CD4-positive, alpha-beta T cell (primary cell): ENCODE data around the gene GLYR1. TPM values are rescaled to one million over a fixed set of nuclear protein-coding genes. Genes with fewer than 3 reads are reported as not detected.

Experiments used
- ATAC-seq: fragments of 200-7000 bp; cut with Tn5 transposase; one replicate; pipeline ENCODE4 v1.10.0; 2022; ENCODE audit warnings: mild to moderate bottlenecking; ENCODE audit not compliant: poor library complexity
- CTCF ChIA-PET: fragments of 350-600 bp; sonication (Branson Sonifier 250); formaldehyde crosslinking; loops from one replicate; lab custom pipeline; 2021; ENCODE audit warnings: antibody characterized with exemption, inconsistent platforms; lab: Charles Lee
- POLR2A ChIA-PET: fragments of 350-600 bp; sonication (Branson Sonifier 250); formaldehyde crosslinking; loops from one replicate; lab custom pipeline; 2021; ENCODE audit warnings: antibody characterized with exemption, inconsistent platforms; lab: Charles Lee
- DNase-seq, 14 experiments: peaks; one replicate each; pipeline ENCODE4 v3.0.0-alpha.2; 2013 to 2020; ENCODE audit warnings: mixed read lengths in 2 of 14
- H3K27ac ChIP-seq, 2 donors: one replicate each; pipeline versions ENCODE4 v1.5.1 to v1.7.0; 2013; ENCODE audit warnings: low read length in 2 of 2, low read depth in 1 of 2, mild to moderate bottlenecking in 1 of 2
- H3K27me3 ChIP-seq, 2 experiments: 1 replicate in 1 of 2; 2 replicates in 1 of 2; pipeline versions ENCODE4 v1.6.1 to v1.7.0; 2013; ENCODE audit warnings: low read length in 2 of 2, control low read depth in 1 of 2, mild to moderate bottlenecking in 1 of 2, moderate library complexity in 1 of 2; ENCODE audit not compliant: insufficient read depth in 2 of 2, control insufficient read depth in 1 of 2
- H3K36me3 ChIP-seq: one replicate; pipeline ENCODE4 v1.6.1; 2013; ENCODE audit warnings: low read length, control low read depth; ENCODE audit not compliant: insufficient read depth
- H3K4me1 ChIP-seq: one replicate; pipeline ENCODE4 v1.6.1; 2013; ENCODE audit warnings: low read length, control low read depth; ENCODE audit not compliant: insufficient read depth
- H3K4me3 ChIP-seq: one replicate; pipeline ENCODE4 v1.5.1; 2013; ENCODE audit warnings: mild to moderate bottlenecking, low read length, moderate library complexity
- H3K9me3 ChIP-seq, 2 experiments: 1 replicate in 1 of 2; 2 replicates in 1 of 2; pipeline versions ENCODE4 v1.6.1 to v1.7.0; 2013; ENCODE audit warnings: low read length in 2 of 2, mild to moderate bottlenecking in 2 of 2, control low read depth in 1 of 2, moderate library complexity in 1 of 2; ENCODE audit not compliant: control insufficient read depth in 1 of 2, insufficient read depth in 1 of 2
- H3K27ac Mint-ChIP-seq: one replicate; pipeline ENCODE4 v1.8.0; 2020; ENCODE audit warnings: mixed read lengths
- H3K27me3 Mint-ChIP-seq: one replicate; pipeline ENCODE4 v1.8.0; 2021; ENCODE audit warnings: mixed read lengths
- H3K36me3 Mint-ChIP-seq: one replicate; pipeline ENCODE4 v1.8.0; 2021; ENCODE audit warnings: low read depth, mixed read lengths
- H3K4me1 Mint-ChIP-seq: one replicate; pipeline ENCODE4 v1.8.0; 2021; ENCODE audit warnings: low read depth, mixed read lengths
- H3K4me3 Mint-ChIP-seq: one replicate; pipeline ENCODE4 v1.8.0; 2020; ENCODE audit warnings: mild to moderate bottlenecking, mixed read lengths
- H3K9me3 Mint-ChIP-seq: one replicate; pipeline ENCODE4 v1.8.0; 2020; ENCODE audit warnings: mixed read lengths
- intact Hi-C, 2 experiments: fragments of 100-400 bp; cut with DNase I in 1 of 2; cut with micrococcal nuclease in 1 of 2; formaldehyde crosslinking; loops; one replicate each; pipeline versions ENCODE4 v1.15.1 to v1.9.0; 2023 to 2025; cut with DNase I, micrococcal nuclease
- total RNA-seq, 174 experiments: library from RNA in 2 of 174; stranded (reverse) in 2 of 174; gene quantifications; one replicate each; pipeline ENCODE4 v1.2.3 and lab custom pipeline; 2021 to 2026
- TF ChIP-seq, protein P1 (sequence below): fragments of 200-600 bp; IDR thresholded peaks from one replicate; pipeline ENCODE4 v1.8.0; 2022; ENCODE audit warnings: antibody characterized with exemption, mild to moderate bottlenecking

GLYR1 gene
- total RNA-seq, 2 experiments from 2014 or later: 71.7 to 77.2 TPM

DNA sequence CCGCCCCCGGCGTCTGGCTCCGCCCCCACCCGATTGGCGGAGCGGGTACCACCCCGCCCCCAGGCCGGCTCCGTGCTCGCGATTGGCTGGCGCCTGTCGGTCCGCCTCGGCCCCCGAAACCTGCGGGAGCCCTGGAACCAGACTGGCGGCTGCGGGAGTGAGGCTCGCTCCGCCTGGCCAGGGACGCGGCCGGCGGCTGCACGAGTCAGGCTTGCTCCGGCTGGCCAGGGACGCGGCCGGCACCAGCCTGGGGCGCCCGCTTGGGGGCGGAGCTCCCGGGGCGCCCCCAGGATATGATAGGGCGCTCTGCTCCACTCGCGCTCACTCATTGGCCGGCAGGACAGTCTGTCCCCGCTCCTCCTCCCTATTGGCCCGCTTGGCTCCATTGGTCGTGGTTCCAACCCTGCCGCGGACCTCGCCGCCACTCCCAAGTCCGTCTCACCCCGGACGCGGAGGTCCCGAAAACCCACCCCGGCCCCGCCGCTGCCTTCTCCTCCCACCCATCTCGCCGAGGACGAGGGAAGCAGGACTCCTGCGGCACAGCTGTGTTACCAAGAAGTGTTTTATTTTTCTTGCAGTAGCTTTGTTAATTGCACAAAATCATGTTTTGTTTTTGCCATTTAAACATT, 44.3 kb downstream of the GLYR1 start:
- Histone ChIP-seq H3K36me3 (peaks cover 36% of the 10 kb centered on the region), H3K27ac (peak overlapping the region in 1 of 2 donors; percentile 56), H3K27me3 (no peaks in the 10 kb centered on the region), H3K9me3 (no peaks in the 10 kb centered on the region), H3K4me1 (peaks cover 24% of the 10 kb centered on the region), H3K4me3 (peak overlapping the region; percentile 61)
- Mint-ChIP-seq H3K4me1 (peaks cover 22% of the 10 kb centered on the region), H3K36me3 (peaks cover 31% of the 10 kb centered on the region), H3K27me3 (no peaks in the 10 kb centered on the region), H3K4me3 (peak overlapping the region; percentile 92), H3K27ac (peak overlapping the region; percentile 96), H3K9me3 (no peaks in the 10 kb centered on the region)
- DNase-seq (peak; percentile 76 to 93 (median 88)), ATAC-seq (peak; percentile 83)
- intact Hi-C loops: loop anchor here (1.0 to 10.0 kb wide), 4 partner anchors 34 to 188 kb away; partner anchors contain the start of genes ANKS3 (in 2 of the 2), DNAAF8 (in 2 of the 2) and UBALD1 (in 1 of the 2)
- ChIA-PET CTCF (interaction anchor here (0.6 to 1.6 kb wide), 4 partner anchors 34 to 153 kb away, joined by 3 to 5 read pairs (median 3); partner anchors contain the start of genes ANKS3 and DNAAF8), POLR2A (interaction anchor here (0.5 to 3.0 kb wide), 14 partner anchors 8 to 1013 kb away, joined by 3 to 38 read pairs (median 4); partner anchors contain the start of genes ANKS3, DNAAF8, GLYR1 and MGRN1)
- TF ChIP-seq, protein P1, sequence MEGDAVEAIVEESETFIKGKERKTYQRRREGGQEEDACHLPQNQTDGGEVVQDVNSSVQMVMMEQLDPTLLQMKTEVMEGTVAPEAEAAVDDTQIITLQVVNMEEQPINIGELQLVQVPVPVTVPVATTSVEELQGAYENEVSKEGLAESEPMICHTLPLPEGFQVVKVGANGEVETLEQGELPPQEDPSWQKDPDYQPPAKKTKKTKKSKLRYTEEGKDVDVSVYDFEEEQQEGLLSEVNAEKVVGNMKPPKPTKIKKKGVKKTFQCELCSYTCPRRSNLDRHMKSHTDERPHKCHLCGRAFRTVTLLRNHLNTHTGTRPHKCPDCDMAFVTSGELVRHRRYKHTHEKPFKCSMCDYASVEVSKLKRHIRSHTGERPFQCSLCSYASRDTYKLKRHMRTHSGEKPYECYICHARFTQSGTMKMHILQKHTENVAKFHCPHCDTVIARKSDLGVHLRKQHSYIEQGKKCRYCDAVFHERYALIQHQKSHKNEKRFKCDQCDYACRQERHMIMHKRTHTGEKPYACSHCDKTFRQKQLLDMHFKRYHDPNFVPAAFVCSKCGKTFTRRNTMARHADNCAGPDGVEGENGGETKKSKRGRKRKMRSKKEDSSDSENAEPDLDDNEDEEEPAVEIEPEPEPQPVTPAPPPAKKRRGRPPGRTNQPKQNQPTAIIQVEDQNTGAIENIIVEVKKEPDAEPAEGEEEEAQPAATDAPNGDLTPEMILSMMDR: no peak

DNA sequence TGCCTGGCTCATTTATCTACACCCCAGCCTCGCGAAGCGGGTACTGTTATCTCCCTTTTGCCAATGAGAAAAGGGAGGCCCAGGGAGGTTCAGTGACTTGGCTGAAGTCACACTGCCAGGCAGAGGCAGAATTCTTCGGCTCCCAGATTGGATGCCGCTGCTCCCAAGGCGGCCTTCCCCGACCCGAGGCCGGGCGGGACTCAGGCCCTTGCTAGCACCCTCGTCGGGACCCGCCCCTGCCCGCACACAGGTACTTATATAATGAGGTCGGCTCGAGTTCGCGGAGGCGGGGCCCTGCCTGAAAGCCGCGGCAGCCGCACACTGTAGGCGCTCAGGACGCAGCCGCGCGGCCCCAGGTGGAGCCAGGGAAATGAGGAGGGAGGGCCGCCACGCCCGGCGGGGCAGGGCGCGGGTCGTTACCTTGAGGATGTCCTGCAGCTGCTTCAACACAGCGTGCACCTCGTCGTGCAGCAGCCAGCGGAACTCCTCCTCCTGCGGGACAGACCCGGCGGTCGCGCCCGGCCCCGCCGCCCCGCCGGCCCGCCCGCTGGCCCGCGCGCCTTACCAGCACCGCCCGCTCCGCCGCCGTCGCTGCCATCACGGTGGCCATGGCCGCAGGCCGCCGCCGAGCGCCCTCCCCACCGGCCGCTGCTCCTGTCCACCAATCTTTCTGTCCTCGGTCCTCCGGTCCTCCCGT, 45.0 kb downstream of the GLYR1 start, which contains the start of gene ROGDI:
Gene ROGDI (minus strand): TSS at position 672 of the 697 bp plus-strand sequence. CDS start 62 bp downstream, at position 610.
- Mint-ChIP-seq H3K4me1 (peaks cover 22% of the 10 kb centered on the region), H3K36me3 (peaks cover 24% of the 10 kb centered on the region)

More for the DNA sequence above, 45.0 kb downstream of the GLYR1 start, which contains the start of gene ROGDI:
- Histone ChIP-seq H3K27ac (peak within 1 kb of the TSS; percentile 91 to 94), H3K4me1 (peaks cover 24% of the 10 kb centered on the region), H3K36me3 (peaks cover 32% of the 10 kb centered on the region), H3K27me3 (no peaks in the 10 kb centered on the region), H3K4me3 (peak within 1 kb of the TSS; percentile 61), H3K9me3 (no peaks in the 10 kb centered on the region)
- POLR2A ChIA-PET: interaction anchor here (0.5 to 3.0 kb wide), 15 partner anchors 8 to 1012 kb away, joined by 3 to 38 read pairs (median 4); partner anchors contain the start of genes ANKS3, DNAAF8, GLYR1 and MGRN1
- Mint-ChIP-seq H3K27ac (peak within 1 kb of the TSS; percentile 96), H3K27me3 (no peaks in the 10 kb centered on the region), H3K4me3 (peak within 1 kb of the TSS; percentile 93), H3K9me3 (no peaks in the 10 kb centered on the region)
- intact Hi-C loops: loop anchor here (1.0 to 10.0 kb wide), 4 partner anchors 34 to 187 kb away; partner anchors contain the start of genes ANKS3 (in 2 of the 2), DNAAF8 (in 2 of the 2) and UBALD1 (in 1 of the 2)
- TF ChIP-seq, protein P1: no peak
- DNase-seq (peak; percentile 64 to 95 (median 83)), ATAC-seq (peak; percentile 72)
- CTCF ChIA-PET: interaction anchor here (1.0 to 1.6 kb wide), 3 partner anchors 33 to 68 kb away, joined by 3 to 5 read pairs (median 3); partner anchors contain the start of genes ANKS3 and DNAAF8
